ENCODE data around the gene RASL12. TPM values are rescaled to one million over a fixed set of nuclear protein-coding genes. Genes with fewer than 3 reads are reported as not detected.

The RASL12 gene
- total RNA-seq, 1 experiment from 2014 or later: 0.12 TPM

DNA sequence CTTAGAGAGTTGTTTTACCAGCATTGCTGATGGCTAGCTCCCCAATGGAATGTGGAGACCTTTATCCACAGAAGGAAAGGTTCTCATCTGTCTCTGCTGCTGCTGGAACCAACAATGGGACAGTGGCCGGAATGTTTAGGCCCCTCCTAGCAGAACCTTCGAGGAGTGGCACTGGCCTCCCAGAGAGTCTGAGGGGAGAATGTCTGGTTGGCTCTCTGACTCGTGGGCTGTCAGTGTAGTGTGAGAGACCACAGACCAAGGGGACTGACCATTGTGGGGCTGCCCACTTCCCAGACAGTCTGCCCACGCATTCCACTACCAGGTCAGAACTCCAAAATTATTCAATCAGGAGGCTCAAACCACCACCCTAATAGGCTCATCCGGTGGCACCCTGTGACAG lies 5.1 kb downstream of the RASL12 start:
- Mint-ChIP-seq H3K36me3 (ENCODE audit: insufficient read depth, unreplicated experiment) (peaks cover 5% of the 10 kb centered on the region), H3K27ac (ENCODE audit: unreplicated experiment) (no peak overlapping the region), H3K4me3 (ENCODE audit: low read depth, unreplicated experiment) (no peak overlapping the region), H3K9me3 (ENCODE audit: low read depth, unreplicated experiment) (no peaks in the 10 kb centered on the region), H3K4me1 (ENCODE audit: low read depth, unreplicated experiment) (peaks cover 28% of the 10 kb centered on the region), H3K27me3 (ENCODE audit: unreplicated experiment) (peaks cover 29% of the 10 kb centered on the region)
- TF ChIP-seq, protein P1, sequence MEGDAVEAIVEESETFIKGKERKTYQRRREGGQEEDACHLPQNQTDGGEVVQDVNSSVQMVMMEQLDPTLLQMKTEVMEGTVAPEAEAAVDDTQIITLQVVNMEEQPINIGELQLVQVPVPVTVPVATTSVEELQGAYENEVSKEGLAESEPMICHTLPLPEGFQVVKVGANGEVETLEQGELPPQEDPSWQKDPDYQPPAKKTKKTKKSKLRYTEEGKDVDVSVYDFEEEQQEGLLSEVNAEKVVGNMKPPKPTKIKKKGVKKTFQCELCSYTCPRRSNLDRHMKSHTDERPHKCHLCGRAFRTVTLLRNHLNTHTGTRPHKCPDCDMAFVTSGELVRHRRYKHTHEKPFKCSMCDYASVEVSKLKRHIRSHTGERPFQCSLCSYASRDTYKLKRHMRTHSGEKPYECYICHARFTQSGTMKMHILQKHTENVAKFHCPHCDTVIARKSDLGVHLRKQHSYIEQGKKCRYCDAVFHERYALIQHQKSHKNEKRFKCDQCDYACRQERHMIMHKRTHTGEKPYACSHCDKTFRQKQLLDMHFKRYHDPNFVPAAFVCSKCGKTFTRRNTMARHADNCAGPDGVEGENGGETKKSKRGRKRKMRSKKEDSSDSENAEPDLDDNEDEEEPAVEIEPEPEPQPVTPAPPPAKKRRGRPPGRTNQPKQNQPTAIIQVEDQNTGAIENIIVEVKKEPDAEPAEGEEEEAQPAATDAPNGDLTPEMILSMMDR (IDR thresholded peaks at IDR 0.05; ENCODE audit: unreplicated experiment): no peak
- intact Hi-C loops (cut with micrococcal nuclease; ENCODE audit: unreplicated experiment): no loop called here
- CTCF ChIA-PET: interaction anchor here (0.8 kb wide), 1 partner anchor 173 kb away, joined by 4 read pairs; no protein-coding TSS in a partner anchor
- no TSS peak for BruUV-seq (replicated peaks)
- no peak for DNase-seq

DNA sequence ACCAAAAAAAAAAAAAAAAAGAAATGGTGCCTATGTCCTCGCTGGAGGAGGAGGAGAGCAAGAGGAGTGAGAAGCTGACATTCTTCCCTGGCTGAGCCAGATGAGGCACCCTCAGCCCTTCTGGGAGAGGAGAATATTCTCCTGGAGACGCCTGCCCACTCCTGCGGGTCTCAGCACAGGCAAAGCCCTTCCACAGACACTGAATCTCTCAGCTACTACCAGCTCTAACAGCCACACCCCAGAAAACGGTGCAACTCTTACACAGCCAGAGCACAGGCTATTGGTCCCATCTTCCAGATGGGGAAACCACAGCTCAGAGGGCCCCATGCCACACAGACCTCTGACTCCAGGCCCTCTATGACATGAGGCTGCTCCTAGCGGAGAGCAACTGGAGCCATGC lies 5.7 kb downstream of the RASL12 start:
- no peak overlapping the region for H3K27ac Mint-ChIP-seq (ENCODE audit: unreplicated experiment)
- CTCF ChIA-PET: interaction anchor here (0.7 to 0.8 kb wide), 2 partner anchors 25 to 172 kb away, joined by 4 read pairs; no protein-coding TSS in a partner anchor
- no peak for DNase-seq
- H3K36me3 Mint-ChIP-seq (ENCODE audit: insufficient read depth, unreplicated experiment): peaks cover 8% of the 10 kb centered on the region
- H3K4me1 Mint-ChIP-seq (ENCODE audit: low read depth, unreplicated experiment): peaks cover 28% of the 10 kb centered on the region
- intact Hi-C loops (cut with micrococcal nuclease; ENCODE audit: unreplicated experiment): no loop called here
- H3K27me3 Mint-ChIP-seq (ENCODE audit: unreplicated experiment): peaks cover 23% of the 10 kb centered on the region
- TF ChIP-seq, protein P1 (IDR thresholded peaks at IDR 0.05; ENCODE audit: unreplicated experiment): no peak
- BruUV-seq (replicated peaks): no TSS peak
- no peaks in the 10 kb centered on the region for H3K9me3 Mint-ChIP-seq (ENCODE audit: low read depth, unreplicated experiment)
- no peak overlapping the region for H3K4me3 Mint-ChIP-seq (ENCODE audit: low read depth, unreplicated experiment)

DNA sequence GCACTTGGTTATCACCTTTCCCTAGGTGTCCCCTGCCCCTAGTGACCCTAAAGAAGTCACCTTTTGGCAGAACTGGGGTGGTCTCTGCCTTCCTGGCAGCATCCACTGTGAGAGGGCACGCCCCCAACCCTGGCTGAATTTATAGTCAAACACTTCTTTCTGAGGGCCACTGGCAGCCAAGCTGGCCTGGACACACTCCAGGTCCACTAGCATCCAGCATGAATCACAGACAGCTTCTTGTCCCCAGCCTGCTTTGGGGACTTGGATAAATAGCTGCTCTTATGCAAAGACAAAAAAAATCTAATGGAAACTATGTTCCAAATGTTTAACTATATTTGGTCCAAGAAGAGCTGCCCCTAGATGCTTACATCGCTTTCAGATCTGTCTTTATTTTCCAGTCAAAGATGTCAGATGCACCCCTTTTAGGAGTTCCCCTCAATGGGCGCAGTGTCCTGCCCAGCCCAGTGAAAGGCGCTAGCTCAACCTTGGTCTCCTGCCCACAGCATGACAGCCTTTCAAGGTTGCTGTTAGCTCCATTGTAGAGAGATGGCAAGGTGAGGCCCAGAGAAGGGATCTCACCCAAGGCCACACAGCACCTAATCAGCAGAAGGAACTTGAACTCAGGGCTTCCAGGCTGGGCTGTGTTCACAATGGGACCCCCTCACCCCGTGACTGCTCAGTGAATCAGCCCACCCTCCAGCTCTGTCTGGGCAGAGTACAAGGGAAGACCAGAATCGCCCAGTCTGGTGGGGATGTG lies 7.0 kb downstream of the RASL12 start:
- CTCF ChIA-PET: no interaction called here
- Mint-ChIP-seq H3K27me3 (ENCODE audit: unreplicated experiment) (peaks cover 10% of the 10 kb centered on the region), H3K27ac (ENCODE audit: unreplicated experiment) (no peak overlapping the region), H3K9me3 (ENCODE audit: low read depth, unreplicated experiment) (no peaks in the 10 kb centered on the region), H3K4me1 (ENCODE audit: low read depth, unreplicated experiment) (peaks cover 38% of the 10 kb centered on the region), H3K4me3 (ENCODE audit: low read depth, unreplicated experiment) (no peak overlapping the region), H3K36me3 (ENCODE audit: insufficient read depth, unreplicated experiment) (peaks cover 17% of the 10 kb centered on the region)
- BruUV-seq (replicated peaks): no TSS peak
- TF ChIP-seq, protein P1 (IDR thresholded peaks at IDR 0.05; ENCODE audit: unreplicated experiment): no peak
- intact Hi-C loops (cut with micrococcal nuclease; ENCODE audit: unreplicated experiment): no loop called here
- DNase-seq: no peak

DNA sequence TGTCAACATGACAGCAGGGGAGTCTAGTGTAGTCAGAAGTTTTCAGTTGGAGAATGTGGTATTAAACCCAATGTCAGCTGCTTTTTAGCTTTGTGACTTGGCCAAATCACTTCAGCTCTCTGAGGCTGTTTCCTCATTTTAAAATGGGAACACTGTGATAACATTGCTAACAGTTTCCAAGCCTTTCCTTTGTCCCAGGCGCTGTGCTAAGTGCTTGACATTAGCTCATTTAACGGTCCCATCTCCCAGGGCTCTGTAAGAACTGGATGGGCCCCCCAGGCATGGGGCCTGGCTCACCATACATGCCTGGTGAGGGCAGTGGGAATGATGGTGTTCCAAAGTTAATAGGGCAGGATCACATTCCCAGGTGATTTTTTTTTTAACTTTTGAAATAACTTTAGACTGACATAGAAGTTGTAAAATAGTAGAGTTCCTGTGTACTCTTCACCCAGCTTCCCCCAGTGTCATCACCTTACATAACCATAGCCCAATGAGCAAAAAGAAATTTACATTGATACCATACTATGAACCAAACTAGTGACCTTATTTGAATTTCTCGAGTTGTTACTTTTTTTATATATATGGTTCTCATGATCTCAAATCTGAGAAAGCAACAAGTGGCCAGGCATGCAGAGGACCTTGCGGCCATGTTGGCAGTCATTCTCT lies 7.7 kb downstream of the RASL12 start:
- H3K27me3 Mint-ChIP-seq (ENCODE audit: unreplicated experiment): peaks cover 3% of the 10 kb centered on the region
- H3K36me3 Mint-ChIP-seq (ENCODE audit: insufficient read depth, unreplicated experiment): peaks cover 21% of the 10 kb centered on the region
- no peaks in the 10 kb centered on the region for H3K9me3 Mint-ChIP-seq (ENCODE audit: low read depth, unreplicated experiment)
- no TSS peak for BruUV-seq (replicated peaks)
- CTCF ChIA-PET: no interaction called here
- DNase-seq: no peak
- TF ChIP-seq, protein P1 (IDR thresholded peaks at IDR 0.05; ENCODE audit: unreplicated experiment): no peak
- intact Hi-C loops (cut with micrococcal nuclease; ENCODE audit: unreplicated experiment): no loop called here
- no peak overlapping the region for H3K27ac Mint-ChIP-seq (ENCODE audit: unreplicated experiment)
- peaks cover 46% of the 10 kb centered on the region for H3K4me1 Mint-ChIP-seq (ENCODE audit: low read depth, unreplicated experiment)
- no peak overlapping the region for H3K4me3 Mint-ChIP-seq (ENCODE audit: low read depth, unreplicated experiment)

All from Calu3 (cell line).